KG1 (cell line): ENCODE results near the gene MIER2.
"Not testable (repeated sequence)": the region's sequence is repeated elsewhere in the genome, so short reads cannot be mapped to it uniquely, and the experiment has no call there.

ENCODE experiments used
- DNase-seq: peaks from one replicate; lab custom pipeline; 2025; lab: John Stamatoyannopoulos, UW

The MIER2 gene

DNA sequence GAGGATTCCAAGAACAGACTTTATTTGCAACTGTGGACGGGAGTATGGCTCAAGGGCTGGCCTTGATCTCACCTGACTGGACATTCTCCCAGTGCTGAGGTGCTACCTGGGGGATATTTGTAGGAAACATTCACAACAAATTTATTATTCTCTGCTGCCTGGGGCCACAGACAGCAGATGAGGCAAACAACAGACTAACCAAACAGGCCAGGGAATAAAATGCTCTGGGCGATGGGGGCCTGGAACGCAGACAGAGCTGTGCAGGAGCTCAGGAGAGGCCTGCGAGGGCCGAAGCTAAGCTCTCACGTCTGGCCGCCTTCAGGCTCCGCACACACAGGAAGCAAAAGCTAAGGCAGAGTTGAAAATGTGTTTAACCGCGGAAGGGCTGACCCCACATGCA lies 61.2 kb downstream of the MIER2 start:
- DNase-seq: no peak

DNA sequence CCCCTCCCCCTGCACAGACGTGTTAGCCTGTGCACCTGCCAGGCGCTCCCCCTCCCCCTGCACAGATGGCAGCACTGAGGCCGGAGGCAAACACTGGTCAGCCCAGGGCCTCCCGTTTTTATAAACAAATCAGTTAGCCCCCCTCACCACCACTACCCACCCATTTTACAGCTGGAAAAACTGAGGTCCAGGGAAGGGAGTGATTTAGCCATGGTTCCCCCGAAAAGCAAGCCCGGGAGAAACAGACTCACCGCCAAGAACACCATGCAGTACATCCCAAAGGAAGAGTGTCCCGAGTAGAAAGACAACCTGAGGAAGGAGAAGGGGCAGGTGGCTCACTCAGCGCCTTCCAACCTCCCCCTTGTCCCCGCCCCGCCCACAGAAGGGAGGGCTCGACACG lies 62.1 kb downstream of the MIER2 start:
- no peak for DNase-seq

DNA sequence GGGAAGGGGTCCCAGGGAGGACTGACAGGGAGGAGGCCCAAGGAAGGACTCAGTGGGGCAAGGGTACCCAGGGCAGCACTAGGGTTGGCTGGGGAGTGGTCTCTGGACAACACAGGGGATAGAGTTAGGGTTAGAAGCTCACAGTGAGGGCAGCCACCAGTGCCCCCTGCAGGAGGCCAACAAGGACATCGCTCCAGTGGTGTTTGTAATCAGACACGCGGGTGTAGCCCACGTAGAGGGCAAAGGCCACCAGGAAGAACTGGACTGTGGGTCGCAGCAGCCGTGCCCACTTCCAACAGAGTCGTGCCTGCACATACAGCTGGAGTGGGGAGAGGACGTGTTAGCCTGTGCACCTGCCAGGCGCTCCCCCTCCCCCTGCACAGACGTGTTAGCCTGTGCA lies 62.6 kb downstream of the MIER2 start:
- no peak for DNase-seq

DNA sequence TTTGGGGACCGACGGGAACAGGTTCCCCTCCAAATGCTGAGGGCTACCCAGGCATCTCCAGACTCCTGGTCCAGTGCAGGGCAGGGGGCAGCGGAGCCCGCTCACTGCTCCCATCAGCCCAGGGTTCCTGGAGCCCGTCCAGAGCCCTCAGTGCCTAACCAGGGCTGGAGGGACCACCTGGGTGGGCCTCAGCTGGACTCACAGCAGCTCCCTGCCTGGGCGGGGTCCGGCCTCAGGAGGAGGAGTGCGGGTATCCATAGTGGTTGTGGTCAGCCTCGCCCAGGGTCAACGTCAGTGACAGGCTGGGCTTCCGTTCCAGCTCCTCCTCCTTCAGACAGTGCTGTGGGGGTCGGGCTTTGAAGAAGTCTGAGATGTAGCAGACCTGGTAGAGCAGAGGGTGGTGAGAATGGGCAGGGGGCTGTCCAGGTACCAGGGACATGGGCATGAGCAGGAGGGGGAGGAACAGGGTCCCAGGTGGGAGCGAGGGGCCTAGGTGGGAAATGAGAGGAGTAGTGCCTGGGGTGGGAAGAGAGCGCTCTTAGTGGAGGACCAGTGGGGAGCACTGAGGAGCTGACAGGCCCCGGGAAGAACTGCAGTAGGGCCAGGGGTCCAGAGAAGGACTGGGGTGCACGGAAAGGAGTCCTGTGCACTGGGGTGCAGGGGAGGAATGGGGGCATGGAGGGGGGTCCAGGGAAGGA lies 63.3 kb downstream of the MIER2 start:
- no peak for DNase-seq

DNA sequence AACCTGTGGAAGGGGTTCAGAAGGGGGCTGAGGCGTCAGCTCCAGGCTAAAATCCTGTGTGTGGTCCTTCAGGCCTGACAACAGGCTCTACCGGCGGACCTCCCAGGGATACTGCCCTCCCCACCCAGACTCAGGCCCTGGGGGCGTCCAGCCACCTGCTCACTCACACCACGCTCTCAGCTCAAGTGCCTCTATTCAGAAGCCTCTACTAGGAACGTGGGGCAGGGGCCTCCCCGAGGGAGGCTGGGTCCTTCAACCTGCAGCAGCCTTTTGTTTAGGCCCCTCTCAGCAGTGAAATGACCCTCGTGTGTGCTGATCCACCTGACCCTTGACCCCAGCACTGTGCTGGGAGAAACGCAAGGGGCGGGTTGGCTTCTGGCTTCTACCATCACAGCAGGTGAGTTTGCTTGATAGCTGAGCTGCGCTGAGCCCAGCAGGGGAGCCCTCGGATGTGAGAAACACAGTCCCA lies 64.0 kb downstream of the MIER2 start:
- DNase-seq: no peak

DNA sequence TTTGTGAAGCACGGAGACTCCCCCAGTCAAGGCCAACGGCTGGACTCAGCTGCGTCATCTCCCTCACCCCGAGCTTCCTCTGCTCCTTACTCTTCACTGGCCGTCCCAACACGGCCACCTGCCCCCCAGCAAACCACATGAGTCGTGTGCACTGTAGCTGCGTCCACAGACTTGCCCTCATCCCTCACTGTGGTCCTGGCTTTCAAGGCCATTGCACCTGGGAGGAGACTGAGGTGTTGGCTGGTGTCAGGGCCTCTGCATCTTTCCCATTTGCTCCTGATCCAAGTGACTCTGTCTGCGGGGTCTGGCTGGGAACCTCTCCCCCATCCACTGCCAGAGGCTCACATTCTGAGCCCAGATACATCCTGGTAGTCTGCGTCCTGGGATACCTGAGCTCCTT lies 64.9 kb downstream of the MIER2 start:
- no peak for DNase-seq

DNA sequence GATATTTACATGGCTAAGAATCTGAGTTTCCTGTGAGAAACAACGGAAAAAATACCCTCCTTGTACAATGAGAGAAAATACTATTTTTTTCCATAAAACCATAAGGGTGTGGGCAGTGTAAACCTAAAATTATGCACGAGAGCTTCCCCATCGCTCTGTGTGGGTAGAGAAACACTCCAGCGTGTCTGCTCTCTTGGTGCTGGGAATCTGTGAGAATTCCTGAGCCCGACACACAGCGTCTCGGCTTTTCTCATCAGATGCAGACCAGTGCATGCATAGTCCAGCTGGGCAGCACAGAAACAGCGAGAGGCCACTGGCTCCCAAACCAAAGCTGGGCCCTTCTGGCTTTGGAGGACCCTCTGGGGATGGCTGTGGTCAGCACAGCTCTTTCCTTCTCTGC lies 65.4 kb downstream of the MIER2 start:
- no peak for DNase-seq

DNA sequence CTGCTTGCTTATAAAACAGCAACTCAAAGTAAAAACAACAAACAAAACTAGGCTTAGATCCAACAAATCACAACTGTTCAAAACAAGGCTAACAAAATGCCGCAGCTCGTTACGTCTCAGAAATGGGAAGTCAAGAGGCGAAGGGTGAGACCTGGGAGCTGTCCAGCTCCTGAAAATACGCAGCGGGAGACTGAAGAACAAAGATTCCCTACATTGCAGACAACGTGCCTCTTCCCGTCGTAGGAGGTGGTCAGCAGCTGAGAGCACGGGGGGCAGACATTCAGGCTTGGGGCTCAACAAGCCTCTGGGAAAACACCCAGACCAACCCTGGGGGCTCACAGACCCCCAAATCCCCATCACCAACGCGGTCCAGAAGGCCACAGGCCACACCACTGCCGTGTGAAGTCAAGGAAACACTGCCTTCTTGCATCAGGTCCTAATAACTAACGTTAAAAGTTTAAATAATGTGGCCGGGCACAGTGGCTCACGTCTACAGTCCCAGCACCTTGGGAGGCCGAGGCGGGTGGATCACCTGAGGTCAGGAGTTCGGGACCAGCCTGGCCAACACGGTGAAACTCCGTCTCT lies 66.9 kb downstream of the MIER2 start:
- no peak for DNase-seq

DNA sequence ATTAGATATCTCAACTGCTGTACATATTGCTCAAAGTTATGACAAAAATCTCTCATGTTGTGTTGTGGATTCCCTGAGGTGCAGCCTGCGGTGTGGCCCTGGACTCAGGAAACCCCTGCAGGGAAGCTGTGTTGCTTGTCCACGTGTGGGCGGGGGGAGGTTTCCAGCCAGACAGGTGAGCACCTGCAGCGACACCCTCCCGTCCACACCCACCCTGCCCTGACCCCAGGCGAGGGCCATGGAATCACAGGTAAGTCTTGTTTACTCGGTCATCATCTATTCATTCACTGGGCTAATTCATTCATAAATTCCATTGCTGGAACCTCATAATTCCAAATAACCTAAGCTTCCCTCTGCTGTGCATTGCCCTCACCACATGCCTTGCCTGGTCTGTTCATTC lies 67.5 kb downstream of the MIER2 start:
- no peak for DNase-seq

DNA sequence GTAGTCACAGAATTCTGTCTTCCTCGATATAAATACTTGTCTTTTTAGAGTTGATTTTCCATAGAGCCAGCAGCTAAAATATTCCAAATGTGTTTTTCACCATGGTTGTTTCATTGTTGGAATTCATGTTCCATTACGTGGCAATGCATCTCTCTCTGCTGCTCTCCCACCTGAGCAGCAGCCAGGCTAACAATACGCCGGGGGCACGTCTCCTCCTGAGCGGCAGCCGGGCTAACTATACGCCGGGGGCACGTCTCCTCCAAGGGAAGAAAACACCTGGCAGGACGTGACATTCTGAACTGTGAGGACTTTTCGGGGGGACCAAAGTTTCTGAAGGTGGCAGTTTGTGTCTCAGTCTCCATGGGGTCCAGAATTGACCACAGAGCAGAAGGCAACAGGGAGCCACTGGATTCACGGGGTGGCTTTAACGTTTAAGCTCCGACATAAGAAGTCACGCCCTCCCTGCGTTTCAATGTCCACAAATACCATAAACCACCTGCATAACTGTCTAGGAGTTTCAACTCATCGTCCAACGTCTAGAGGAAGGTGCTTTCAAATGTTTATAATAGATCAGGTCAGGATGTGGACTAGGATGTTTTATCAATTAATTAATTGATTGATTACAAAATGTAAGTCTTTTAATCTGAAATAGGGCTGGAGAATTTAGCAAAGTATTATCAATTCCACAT lies 68.5 kb downstream of the MIER2 start:
- no peak for DNase-seq

DNA sequence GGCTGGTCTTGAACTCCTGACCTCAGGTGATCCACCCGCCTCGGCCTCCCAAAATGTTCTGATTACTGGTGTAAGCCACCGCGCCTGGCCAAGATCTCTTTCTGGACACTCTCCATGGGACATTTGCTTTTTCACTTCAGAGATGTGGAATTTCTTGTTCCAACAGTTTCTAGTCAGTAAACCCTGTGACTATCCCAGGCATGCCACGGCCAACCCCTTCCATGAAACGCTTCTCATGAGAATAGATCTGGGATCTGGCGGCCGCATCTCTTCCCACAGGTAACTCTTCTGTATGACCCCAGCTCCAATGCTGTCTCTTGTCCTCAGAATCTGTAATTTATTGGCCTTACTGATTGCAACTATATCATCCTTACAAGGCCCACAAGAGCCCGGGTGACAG lies 69.6 kb downstream of the MIER2 start:
- DNase-seq: no peak

DNA sequence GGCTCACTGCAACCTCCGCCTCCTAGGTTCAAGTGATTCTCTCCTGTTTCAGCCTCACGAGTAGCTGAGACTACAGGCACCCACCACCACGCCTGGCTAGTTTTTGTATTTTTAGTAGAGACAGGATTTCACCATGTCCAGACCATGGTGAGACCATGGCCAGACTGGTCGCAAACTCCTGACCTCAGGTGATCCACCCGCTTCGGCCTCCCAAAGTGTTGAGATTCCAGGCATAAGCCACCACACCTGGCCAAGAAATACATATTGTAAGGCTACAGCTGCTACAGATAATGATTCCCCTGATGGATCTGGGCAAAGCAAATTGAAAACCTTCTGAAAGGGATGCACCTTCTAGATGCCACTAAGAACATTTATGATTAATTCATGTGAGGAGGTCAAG lies 71.2 kb downstream of the MIER2 start:
- DNase-seq: no peak

DNA sequence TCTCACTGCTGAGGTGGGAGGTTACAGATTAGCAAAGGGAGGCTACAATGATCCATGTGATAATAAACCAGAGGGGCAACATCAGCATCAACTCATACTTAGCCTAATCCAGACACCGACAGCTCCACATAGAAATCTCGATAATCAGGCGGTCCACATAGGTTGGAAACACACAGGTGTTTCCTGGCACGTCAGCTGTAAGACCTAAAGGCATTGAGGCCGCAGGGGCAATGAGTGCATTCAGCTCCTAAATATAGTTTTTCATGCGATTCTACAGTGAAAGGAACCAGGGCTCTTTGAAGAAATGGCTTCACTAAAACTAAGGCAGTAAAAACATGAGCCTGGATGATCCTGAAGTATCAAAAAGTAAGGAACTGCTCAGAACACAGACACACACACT lies 72.7 kb downstream of the MIER2 start:
- DNase-seq: no peak

DNA sequence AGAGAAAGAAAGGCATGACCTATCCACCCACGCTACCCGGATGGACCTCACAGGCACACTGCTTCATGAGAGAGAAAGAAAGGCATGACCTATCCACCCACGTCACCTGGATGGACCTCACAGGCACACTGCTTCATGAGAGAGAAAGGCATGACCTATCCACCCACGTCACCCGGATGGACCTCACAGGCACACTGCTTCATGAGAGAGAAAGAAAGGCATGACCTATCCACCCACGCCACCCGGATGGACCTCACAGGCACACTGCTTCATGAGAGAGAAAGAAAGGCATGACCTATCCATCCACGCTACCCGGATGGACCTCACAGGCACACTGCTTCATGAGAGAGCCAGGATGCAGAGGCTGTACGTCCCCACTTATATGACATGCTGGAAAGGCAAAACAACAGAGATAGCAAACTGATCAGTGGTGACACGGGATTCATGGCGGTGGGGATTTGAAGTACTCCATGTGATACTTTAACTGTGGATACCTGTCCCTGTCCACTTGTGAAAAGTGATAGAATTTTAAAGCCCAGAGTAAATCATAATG lies 73.8 kb downstream of the MIER2 start:
- not testable (repeated sequence) for DNase-seq

DNA sequence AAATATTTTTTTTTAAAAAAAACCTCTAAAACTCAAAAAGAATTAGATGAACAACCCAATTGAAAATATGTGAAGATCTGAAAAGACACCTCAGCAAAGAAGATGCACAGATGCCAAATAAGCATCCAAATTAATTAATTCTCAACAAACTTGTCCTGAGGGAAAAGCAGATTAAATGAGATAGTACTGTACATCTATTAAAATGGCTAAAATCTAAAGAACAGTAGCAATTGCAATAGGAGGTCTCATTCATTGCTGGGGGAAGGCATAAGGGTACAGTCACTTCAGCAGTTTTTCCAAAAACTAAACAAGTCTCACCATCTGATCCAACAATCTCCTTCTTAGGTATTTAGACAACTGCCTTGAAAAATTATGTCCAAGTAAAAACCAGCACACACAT lies 75.4 kb downstream of the MIER2 start:
- no peak for DNase-seq

DNA sequence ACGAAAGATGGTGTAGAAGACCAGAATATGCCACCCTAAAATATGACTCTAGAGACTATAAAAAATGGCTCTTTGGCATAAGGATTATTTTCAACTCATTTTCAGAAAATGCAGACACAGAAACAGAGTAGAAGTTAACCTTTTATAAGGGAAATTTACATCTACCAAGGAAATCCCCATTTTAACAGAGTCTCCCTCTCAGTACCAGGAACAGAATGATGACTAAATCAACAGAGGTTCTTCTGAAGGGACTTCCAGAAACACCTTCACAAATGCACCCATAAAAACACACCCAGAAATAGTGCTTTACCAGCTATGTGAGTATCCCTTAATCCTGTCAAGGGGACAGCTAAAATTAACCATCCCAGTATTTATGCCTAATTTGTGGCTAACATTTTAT lies 82.5 kb downstream of the MIER2 start:
- no peak for DNase-seq

DNA sequence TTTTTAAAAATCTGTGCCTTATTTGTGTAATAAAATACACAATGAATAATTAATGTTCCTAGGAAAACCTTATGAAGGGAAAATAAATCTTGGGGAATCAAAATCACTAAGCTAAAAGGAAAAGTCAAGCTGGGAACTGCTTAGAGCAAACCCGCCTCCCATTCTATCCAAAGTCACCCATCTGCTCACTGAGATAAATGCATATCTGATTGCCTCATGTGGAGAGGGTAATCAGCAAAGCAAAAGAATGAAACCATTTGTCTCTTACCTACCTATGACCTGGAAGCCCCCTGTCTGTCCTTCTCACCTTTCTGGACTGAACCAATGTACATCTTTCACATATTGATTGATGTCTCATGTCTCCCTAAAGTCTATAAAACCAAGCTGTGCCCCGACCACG lies 87.8 kb downstream of the MIER2 start:
- DNase-seq: not testable (repeated sequence)
